NCI-H226 (cell line): ENCODE data around the gene LINGO1.

Experiments
- DNase-seq: peaks from one replicate; pipeline ENCODE4 v3.0.0-alpha.2; 2015

Gene LINGO1

GRCh38 chr15:77613814-77614213 lies 18.9 kb downstream of the LINGO1 start:
- DNase-seq: no peak

DNA sequence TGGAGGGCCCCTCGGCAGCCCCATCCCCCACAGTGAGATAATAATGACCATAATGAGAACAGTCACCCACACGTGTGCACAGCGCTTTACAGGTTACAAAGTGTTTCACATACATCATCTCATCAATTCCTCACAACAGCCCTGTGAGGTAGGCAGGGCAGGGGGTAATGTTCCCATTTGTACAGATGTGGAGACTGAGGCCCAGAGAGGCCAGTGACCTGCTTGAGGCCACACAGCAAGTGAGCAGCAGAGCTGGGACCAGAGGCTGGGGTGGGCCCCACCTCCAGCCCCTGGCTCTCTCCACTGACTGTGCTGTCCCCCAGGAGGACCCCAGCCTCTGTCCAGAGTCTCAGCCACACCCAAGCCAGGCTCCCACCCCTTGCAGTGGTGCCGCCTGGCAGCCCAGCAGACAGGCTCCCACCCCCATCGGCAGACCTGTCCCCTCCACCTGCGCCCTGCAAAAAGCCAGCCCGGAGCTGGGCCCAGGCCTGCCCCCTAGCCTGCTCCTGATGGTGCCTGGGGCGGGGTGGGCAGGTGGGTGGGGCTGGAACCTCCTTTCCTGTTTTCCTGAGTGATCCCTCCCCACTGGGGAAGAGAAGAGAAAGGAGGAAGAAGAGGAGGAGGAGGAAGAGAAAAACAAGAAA lies 19.6 kb downstream of the LINGO1 start:
- DNase-seq: no peak

DNA sequence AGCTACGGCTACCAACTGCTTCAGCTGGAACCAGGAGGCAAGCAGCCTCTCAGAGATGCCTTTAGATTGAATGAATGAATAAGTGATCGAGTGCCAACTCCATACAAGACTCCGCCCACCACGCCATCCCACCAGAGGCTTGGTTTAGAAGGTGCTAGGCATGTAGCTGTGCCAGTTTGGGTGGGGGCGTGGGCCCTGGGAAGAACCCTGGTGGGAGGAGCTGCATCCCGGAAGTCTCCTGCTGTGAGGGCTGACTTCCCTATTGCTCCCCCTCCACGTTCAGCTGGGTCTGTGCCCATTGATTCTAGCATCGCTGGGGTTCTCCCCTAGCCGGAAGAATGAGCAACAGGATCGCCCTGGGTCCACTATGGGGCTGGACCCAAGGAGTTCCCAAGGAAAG lies 20.9 kb downstream of the LINGO1 start:
- no peak for DNase-seq

DNA sequence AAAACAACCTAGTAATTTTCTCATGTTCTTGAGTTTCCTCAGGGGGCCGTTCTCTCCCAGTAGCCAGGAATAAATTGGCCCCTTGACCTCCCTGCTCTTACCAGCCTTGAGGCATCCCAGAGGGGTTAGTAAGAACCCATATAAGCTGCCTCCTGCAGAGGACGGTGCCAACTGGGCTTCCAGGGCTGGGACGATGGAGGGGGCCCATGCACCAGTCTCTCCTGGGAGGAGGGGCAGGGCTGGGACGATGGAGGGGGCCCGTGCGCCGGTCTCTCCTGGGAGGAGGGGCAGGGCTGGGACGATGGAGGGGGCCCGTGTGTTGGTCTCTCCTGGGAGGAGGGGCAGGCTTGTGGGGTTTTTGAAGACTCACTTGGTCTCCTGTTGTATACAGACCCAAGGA lies 22.0 kb downstream of the LINGO1 start:
- no peak for DNase-seq

- no peak for DNase-seq
These were observed 23.2 kb downstream of the LINGO1 start for GRCh38 chr15:77609558-77609957.

DNA sequence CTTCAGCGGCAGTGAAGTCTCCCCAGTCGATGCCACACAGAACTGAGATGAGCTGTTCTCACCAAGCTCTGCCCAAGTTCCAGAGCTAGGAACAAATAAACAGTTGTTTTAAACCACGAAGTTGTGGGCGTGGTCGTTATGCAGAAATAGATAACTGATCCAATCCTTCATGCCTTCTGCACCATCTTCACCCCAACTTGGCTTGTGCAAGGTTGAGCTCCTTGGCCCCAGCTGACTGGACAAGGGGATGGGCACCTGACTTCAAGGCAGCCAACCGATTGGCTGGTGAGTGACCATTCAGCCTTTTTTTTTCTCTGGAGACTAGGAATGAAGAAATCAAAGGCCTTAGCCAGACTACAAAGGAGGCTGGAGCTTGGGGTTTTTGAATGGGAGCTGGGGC lies 23.9 kb downstream of the LINGO1 start:
- DNase-seq: no peak

GRCh38 chr15:77607894-77608261 lies 24.8 kb downstream of the LINGO1 start:
- DNase-seq: no peak

- peak; percentile 58 for DNase-seq
These were observed 25.4 kb downstream of the LINGO1 start for GRCh38 chr15:77607111-77607893.

GRCh38 chr15:77606142-77607034 lies 26.3 kb downstream of the LINGO1 start:
- DNase-seq: no peak

GRCh38 chr15:77605547-77605946 lies 27.2 kb downstream of the LINGO1 start:
- no peak for DNase-seq

DNA sequence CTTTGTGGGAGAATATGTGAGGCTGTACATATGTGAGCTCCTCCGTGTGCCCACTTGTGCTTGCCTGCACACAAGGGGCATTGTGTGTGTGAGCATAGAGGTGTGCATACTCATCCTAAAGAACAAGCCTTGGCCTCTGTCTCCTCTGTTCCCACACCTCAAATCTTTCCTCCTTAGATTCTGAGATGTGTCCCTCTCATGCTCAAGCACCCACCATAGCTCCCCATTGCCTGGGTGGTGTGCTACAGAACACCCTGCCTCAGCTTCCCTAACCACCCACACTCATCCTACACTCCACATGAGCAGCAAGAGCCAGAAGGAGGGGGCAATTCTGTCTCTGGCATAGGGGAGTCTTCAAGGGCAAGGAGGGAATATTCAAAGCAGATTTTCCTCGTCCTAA lies 27.7 kb downstream of the LINGO1 start:
- no peak for DNase-seq

GRCh38 chr15:77603611-77604336 lies 28.9 kb downstream of the LINGO1 start:
- DNase-seq: no peak

GRCh38 chr15:77602800-77603199 lies 29.9 kb downstream of the LINGO1 start:
- no peak for DNase-seq

GRCh38 chr15:77599899-77600298 lies 32.8 kb downstream of the LINGO1 start:
- DNase-seq: peak; percentile 78

DNA sequence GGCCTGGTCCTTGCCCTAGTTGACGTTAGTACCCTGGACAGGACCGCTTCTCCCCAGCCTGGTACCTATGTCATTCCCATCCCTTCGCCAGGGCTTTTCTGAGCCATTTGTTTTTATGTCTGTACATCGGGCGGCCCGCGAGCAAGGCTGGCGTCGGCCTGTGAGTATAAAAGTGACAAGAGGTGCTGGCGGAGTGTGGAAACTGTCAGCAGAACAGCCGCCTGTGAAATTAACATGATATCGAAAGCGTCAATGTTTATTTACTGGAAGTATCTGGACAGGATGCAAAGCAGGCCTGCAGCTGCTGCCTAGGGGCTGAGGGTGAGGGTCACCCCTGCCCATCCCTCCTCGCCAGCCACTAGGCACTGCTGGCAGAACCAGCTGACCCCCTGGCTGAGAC lies 33.4 kb downstream of the LINGO1 start:
- no peak for DNase-seq

GRCh38 chr15:77598644-77599043 lies 34.1 kb downstream of the LINGO1 start:
- DNase-seq: no peak

- DNase-seq: no peak
These were observed 34.8 kb downstream of the LINGO1 start for GRCh38 chr15:77597804-77598453.

- DNase-seq: peak; percentile 34
These were observed 35.6 kb downstream of the LINGO1 start for GRCh38 chr15:77596821-77597803.

DNA sequence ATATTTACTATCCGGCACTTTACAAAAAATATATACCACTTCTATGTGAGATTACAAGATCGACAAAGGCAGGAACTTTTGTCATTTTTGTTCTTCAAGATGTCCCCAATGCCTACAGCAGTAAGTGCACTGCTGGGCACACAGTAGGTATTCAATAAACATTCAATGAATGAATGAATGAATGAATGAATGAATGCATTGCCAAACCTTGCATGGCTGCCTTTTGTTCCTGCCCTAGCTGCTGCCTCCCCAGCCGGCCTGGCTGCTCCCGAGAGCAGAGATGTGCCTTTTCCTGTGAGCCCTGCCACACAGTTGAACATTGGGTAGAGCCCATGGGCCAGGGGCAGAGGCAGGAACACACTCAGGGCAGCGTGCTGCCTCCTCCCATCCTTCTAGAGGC lies 37.5 kb downstream of the LINGO1 start:
- no peak for DNase-seq

GRCh38 chr15:77592758-77593157 lies 40.0 kb downstream of the LINGO1 start:
- no peak for DNase-seq

GRCh38 chr15:77591968-77592613 lies 40.6 kb downstream of the LINGO1 start:
- no peak for DNase-seq
